ENCODE results near the gene CHST14.

The CHST14 gene

GRCh38 chr15:40436116-40436891 lies 34.5 kb upstream of the CHST14 start:
- Mint-ChIP-seq H3K36me3 (ENCODE audit: low read depth) (no peaks in the 10 kb centered on the region), H3K4me1 (peaks cover 32% of the 10 kb centered on the region), H3K9me3 (no peaks in the 10 kb centered on the region), H3K4me3 (peak overlapping the region; percentile 89 to 99 (median 94)), H3K27me3 (ENCODE audit: low read depth) (peaks cover 62% of the 10 kb centered on the region), H3K27ac (peak overlapping the region in 1 of 3 experiments; percentile 69)
- TF ChIP-seq, protein P1, sequence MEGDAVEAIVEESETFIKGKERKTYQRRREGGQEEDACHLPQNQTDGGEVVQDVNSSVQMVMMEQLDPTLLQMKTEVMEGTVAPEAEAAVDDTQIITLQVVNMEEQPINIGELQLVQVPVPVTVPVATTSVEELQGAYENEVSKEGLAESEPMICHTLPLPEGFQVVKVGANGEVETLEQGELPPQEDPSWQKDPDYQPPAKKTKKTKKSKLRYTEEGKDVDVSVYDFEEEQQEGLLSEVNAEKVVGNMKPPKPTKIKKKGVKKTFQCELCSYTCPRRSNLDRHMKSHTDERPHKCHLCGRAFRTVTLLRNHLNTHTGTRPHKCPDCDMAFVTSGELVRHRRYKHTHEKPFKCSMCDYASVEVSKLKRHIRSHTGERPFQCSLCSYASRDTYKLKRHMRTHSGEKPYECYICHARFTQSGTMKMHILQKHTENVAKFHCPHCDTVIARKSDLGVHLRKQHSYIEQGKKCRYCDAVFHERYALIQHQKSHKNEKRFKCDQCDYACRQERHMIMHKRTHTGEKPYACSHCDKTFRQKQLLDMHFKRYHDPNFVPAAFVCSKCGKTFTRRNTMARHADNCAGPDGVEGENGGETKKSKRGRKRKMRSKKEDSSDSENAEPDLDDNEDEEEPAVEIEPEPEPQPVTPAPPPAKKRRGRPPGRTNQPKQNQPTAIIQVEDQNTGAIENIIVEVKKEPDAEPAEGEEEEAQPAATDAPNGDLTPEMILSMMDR (IDR thresholded peaks at IDR 0.05; ENCODE audit: unreplicated experiment in 3 of 3) = no peak

GRCh38 chr15:40436892-40437751 lies 33.7 kb upstream of the CHST14 start:
- no peaks in the 10 kb centered on the region for H3K36me3 Mint-ChIP-seq (ENCODE audit: low read depth)
- H3K4me1 Mint-ChIP-seq = peaks cover 32% of the 10 kb centered on the region

DNA sequence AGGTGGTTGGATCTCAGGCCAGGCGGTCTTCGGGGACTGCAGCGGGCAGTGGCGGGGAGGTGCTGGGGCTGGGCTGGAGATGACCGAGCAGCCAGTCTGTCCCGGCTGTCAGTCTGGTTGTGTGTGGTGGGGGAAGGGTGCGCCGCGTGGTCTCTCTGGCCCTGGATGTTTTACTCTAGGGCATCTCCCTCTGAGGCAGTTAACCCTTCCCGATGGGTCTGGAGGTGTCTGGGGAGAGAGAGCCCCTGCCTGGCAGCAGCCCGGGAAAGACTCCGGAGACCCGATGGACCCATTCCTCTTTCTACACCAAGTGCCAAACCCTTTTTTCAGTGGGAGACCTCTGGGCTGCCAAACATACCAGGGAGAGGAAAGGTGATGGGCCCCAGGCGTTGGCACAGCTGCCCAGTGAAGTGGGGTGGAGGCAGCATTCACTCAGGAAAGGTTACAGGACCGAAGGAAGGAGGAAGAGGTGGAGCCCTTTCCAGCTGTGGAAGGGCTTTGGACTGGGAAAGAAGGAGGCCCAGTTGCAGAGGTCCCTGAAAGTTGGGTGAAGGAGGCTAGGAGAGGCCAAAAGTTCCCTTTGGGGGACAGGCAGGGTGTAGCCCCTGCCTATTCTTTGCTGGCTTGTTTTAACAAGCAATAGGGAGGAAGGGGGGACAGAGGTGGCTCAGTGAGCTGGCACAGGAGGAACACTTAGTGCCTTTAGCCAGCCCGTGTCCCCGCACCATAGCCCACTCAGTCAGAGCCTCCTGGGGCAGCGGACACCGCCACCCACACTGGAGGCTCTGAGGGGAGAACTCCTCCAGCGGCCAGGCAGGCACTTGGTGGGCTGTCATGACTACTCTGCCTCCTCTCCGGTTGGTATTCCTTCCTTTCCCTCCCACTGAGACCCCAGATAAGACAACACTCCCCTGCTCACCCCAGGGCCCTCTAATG lies 32.8 kb upstream of the CHST14 start:
- Mint-ChIP-seq H3K9me3 (no peaks in the 10 kb centered on the region), H3K27ac (peak overlapping the region in 2 of 3 experiments; percentile 15 to 76), H3K4me1 (peaks cover 40% of the 10 kb centered on the region), H3K27me3 (ENCODE audit: low read depth) (peaks cover 65% of the 10 kb centered on the region), H3K4me3 (peak overlapping the region; percentile 89 to 99 (median 94)), H3K36me3 (ENCODE audit: low read depth) (no peaks in the 10 kb centered on the region)
- TF ChIP-seq, protein P1 (IDR thresholded peaks at IDR 0.05; ENCODE audit: unreplicated experiment in 3 of 3) = no peak

More at GRCh38 chr15:40436892-40437751, 33.7 kb upstream of the CHST14 start:
- peak overlapping the region in 2 of 3 experiments; percentile 69 to 76 for H3K27ac Mint-ChIP-seq
- peak overlapping the region; percentile 89 to 99 (median 94) for H3K4me3 Mint-ChIP-seq
- TF ChIP-seq, protein P1 (IDR thresholded peaks at IDR 0.05; ENCODE audit: unreplicated experiment in 3 of 3) = no peak
- H3K9me3 Mint-ChIP-seq = no peaks in the 10 kb centered on the region
- peaks cover 61% of the 10 kb centered on the region for H3K27me3 Mint-ChIP-seq (ENCODE audit: low read depth)

DNA sequence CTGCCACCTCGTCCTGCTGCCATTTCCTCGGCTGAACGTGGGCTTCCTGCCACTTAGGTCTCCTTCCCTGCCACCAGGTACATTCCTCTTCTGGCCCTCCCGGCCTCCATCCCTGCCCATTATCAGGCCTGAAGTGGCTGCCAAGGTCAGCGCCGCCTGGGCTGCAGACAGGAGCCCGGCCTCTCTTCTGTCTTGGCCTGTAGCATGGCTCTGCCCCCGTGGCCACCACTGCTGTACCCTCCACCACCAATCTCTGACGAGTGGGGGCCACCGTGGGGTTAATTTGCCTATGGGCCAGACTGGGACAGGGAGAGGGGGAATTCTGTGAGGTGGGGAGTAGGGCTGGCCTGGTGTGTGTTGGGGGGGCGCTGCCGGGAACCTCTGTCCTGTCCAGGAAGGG lies 32.1 kb upstream of the CHST14 start:
- H3K36me3 Mint-ChIP-seq (ENCODE audit: low read depth) = no peaks in the 10 kb centered on the region
- no peaks in the 10 kb centered on the region for H3K9me3 Mint-ChIP-seq
- H3K27ac Mint-ChIP-seq = peak overlapping the region in 2 of 3 experiments; percentile 44 to 76
- H3K4me1 Mint-ChIP-seq = peaks cover 46% of the 10 kb centered on the region
- peaks cover 67% of the 10 kb centered on the region for H3K27me3 Mint-ChIP-seq (ENCODE audit: low read depth)
- H3K4me3 Mint-ChIP-seq = peak overlapping the region; percentile 89 to 99 (median 94)
- TF ChIP-seq, protein P1 (IDR thresholded peaks at IDR 0.05; ENCODE audit: unreplicated experiment in 3 of 3) = no peak

GRCh38 chr15:40439461-40439959 lies 31.3 kb upstream of the CHST14 start:
- no peaks in the 10 kb centered on the region for H3K36me3 Mint-ChIP-seq (ENCODE audit: low read depth)
- peak overlapping the region; percentile 89 to 99 (median 94) for H3K4me3 Mint-ChIP-seq
- H3K27me3 Mint-ChIP-seq (ENCODE audit: low read depth) = peaks cover 63% of the 10 kb centered on the region
- TF ChIP-seq, protein P1 (IDR thresholded peaks at IDR 0.05; ENCODE audit: unreplicated experiment in 3 of 3) = no peak
- peaks cover 54% of the 10 kb centered on the region for H3K4me1 Mint-ChIP-seq
- H3K27ac Mint-ChIP-seq = peak overlapping the region; percentile 76 to 82 (median 76)
- H3K9me3 Mint-ChIP-seq = no peaks in the 10 kb centered on the region

All from nephron (organoid).